Uterus (tissue), 2 donors: Measurements from ENCODE around the gene FRMD5.

Experiments used
- POLR2A ChIP-seq, 2 donors: fragments of 450-650 bp; IDR thresholded peaks; one replicate each; pipeline ENCODE4 v1.6.1; 2016; ENCODE audit warnings: antibody characterized with exemption in 2 of 2, mild to moderate bottlenecking in 1 of 2, moderate library complexity in 1 of 2
- TF ChIP-seq, protein P1 (sequence below), 4 experiments: fragments of 200-600 bp in 2 of 4; fragments of 450-650 bp in 2 of 4; sonication (generic) in 2 of 4; IDR thresholded peaks; one replicate each; pipeline ENCODE4 v1.5.1; 2016 to 2019; ENCODE audit warnings: antibody characterized with exemption in 4 of 4, mild to moderate bottlenecking in 2 of 4, moderate library complexity in 1 of 4

DNA sequence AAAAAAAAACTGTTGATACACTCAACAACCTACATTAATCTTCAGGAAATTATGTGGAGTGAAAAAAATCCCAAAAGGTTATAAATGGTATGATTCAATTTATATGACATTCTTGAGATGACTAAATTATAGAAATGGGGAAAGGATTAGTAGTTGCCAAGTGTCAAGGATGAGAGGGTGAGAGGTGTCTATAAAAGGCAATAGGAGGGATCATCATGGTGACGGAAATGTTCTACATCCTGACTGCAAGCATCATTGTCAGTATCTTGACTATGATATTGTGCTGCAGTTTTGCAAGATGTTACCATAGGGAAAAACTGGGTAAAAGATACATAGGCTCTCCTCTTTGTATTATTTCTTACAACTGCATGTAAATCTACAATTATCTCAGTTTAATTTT is 125.6 kb downstream of the FRMD5 start:
- TF ChIP-seq, protein P1, sequence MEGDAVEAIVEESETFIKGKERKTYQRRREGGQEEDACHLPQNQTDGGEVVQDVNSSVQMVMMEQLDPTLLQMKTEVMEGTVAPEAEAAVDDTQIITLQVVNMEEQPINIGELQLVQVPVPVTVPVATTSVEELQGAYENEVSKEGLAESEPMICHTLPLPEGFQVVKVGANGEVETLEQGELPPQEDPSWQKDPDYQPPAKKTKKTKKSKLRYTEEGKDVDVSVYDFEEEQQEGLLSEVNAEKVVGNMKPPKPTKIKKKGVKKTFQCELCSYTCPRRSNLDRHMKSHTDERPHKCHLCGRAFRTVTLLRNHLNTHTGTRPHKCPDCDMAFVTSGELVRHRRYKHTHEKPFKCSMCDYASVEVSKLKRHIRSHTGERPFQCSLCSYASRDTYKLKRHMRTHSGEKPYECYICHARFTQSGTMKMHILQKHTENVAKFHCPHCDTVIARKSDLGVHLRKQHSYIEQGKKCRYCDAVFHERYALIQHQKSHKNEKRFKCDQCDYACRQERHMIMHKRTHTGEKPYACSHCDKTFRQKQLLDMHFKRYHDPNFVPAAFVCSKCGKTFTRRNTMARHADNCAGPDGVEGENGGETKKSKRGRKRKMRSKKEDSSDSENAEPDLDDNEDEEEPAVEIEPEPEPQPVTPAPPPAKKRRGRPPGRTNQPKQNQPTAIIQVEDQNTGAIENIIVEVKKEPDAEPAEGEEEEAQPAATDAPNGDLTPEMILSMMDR (IDR thresholded peaks at IDR 0.05): no peak
- no peak for TF ChIP-seq POLR2A (IDR thresholded peaks at IDR 0.05)
